GM19238 (cell line): ENCODE results near the gene AMIGO2.
"Not testable (repeated sequence)": the region's sequence is repeated elsewhere in the genome, so short reads cannot be mapped to it uniquely, and the experiment has no call there.

Source experiments
- DNase-seq: peaks from one replicate; pipeline ENCODE4 v3.0.0; 2011; ENCODE audit warnings: low spot score; ENCODE audit not compliant: insufficient read length

AMIGO2 gene

GRCh38 chr12:47074757-47075156 is 5.0 kb downstream of the AMIGO2 start:
- no peak for DNase-seq

GRCh38 chr12:47073951-47074350 is 5.8 kb downstream of the AMIGO2 start:
- DNase-seq, result no peak

GRCh38 chr12:47071241-47071852 is 8.4 kb downstream of the AMIGO2 start:
- DNase-seq, result no peak

- DNase-seq, result no peak
Observed at GRCh38 chr12:47070310-47070709, 9.4 kb downstream of the AMIGO2 start.

GRCh38 chr12:47068539-47068938 is 11.2 kb downstream of the AMIGO2 start:
- DNase-seq, result no peak

- DNase-seq, result no peak
Observed at GRCh38 chr12:47067771-47068431, 11.9 kb downstream of the AMIGO2 start.

- no peak for DNase-seq
Observed at GRCh38 chr12:47067176-47067575, 12.6 kb downstream of the AMIGO2 start.

GRCh38 chr12:47066278-47067025 is 13.3 kb downstream of the AMIGO2 start:
- no peak for DNase-seq

- no peak for DNase-seq
Observed at GRCh38 chr12:47065546-47065945, 14.2 kb downstream of the AMIGO2 start.

- DNase-seq, result not testable (repeated sequence)
Observed at GRCh38 chr12:47058640-47059039, 21.1 kb downstream of the AMIGO2 start.

GRCh38 chr12:47056944-47057343 is 22.8 kb downstream of the AMIGO2 start:
- DNase-seq, result not testable (repeated sequence)

GRCh38 chr12:47055856-47056255 is 23.9 kb downstream of the AMIGO2 start:
- not testable (repeated sequence) for DNase-seq

- no peak for DNase-seq
Observed at GRCh38 chr12:47054659-47055058, 25.1 kb downstream of the AMIGO2 start.

- no peak for DNase-seq
Observed at GRCh38 chr12:47053961-47054360, 25.8 kb downstream of the AMIGO2 start.

- DNase-seq, result no peak
Observed at GRCh38 chr12:47052274-47052673, 27.5 kb downstream of the AMIGO2 start.

- DNase-seq, result not testable (repeated sequence)
Observed at GRCh38 chr12:47051291-47051690, 28.5 kb downstream of the AMIGO2 start.

GRCh38 chr12:47048541-47048940 is 31.2 kb downstream of the AMIGO2 start:
- DNase-seq, result no peak

GRCh38 chr12:47041327-47041726 is 38.4 kb downstream of the AMIGO2 start:
- no peak for DNase-seq

- DNase-seq, result no peak
Observed at GRCh38 chr12:47039756-47040155, 40.0 kb downstream of the AMIGO2 start.

GRCh38 chr12:47039079-47039478 is 40.7 kb downstream of the AMIGO2 start:
- no peak for DNase-seq

GRCh38 chr12:47038270-47038748 is 41.5 kb downstream of the AMIGO2 start:
- no peak for DNase-seq

- DNase-seq, result no peak
Observed at GRCh38 chr12:47035484-47035883, 44.3 kb downstream of the AMIGO2 start.
